ENCODE data around the gene OR51M1. TPM values are rescaled to one million over a fixed set of nuclear protein-coding genes. Genes with fewer than 3 reads are reported as not detected.

The OR51M1 gene
- total and polyA plus RNA-seq, 2 experiments from 2014 or later = not detected

GRCh38 chr11:5441414-5441813, 57.8 kb downstream of the OR51M1 start, which contains the start of gene OR51I1:
TSS of gene OR51I1 (minus strand) at chr11:5441514. CDS start at chr11:5441514, 0 bp downstream.
- TF ChIP-seq EZH2phosphoT487 (IDR thresholded peaks at IDR 0.05; ENCODE audit: insufficient read depth, low read depth) = no peak
- no peak for TF ChIP-seq EZH2 (IDR thresholded peaks at IDR 0.05; ENCODE audit: insufficient read depth, poor library complexity, severe bottlenecking)
- Histone ChIP-seq H3K27ac (no peak within 1 kb of the TSS), H3K27me3 (replicated peaks; ENCODE audit: insufficient read depth) (no peaks in the 10 kb centered on the region), H3K79me2 (ENCODE audit: insufficient read depth) (no peaks in the 10 kb centered on the region), H3K9me3 (ENCODE audit: low read depth) (no peaks in the 10 kb centered on the region), H3K9me2 (ENCODE audit: insufficient read depth) (no peaks in the 10 kb centered on the region), H3K4me2 (ENCODE audit: unreplicated experiment) (no peak within 1 kb of the TSS), H3K36me3 (ENCODE audit: low read depth) (no peaks in the 10 kb centered on the region), H3K4me1 (ENCODE audit: insufficient read depth) (no peaks in the 10 kb centered on the region), H2AFZ (no peak within 1 kb of the TSS), H4K20me1 (ENCODE audit: insufficient read depth) (no peaks in the 10 kb centered on the region), H3K4me3 (no peak within 1 kb of the TSS), H3K9ac (no peak within 1 kb of the TSS), H3F3A (ENCODE audit: insufficient read depth) (no peaks in the 10 kb centered on the region)
- DNase-seq = no peak
- WGBS, 2 experiments (ENCODE audit: low coverage in 1 of 2, low lambda C conversion rate in 2 of 2, missing lambda C conversion rate in 2 of 2) = 7 to 20% methylated on average over 2 of the region's 2 CpGs
- in situ Hi-C loops (cut with MboI) = no loop called here

Small RNA genes lying within 50 kb of the gene (small RNA-seq; reads per million reads assigned to genes)
- not detected for gene AC104389.3 (ENCODE audit: low read depth, low replicate concordance)

Other genes with a start within 250 kb of the OR51M1 start
- not detected in 2 replicates for gene OR52A5, start 245.5 kb upstream of the OR51M1 start, total RNA-seq (2014; rRNA removed; shearing (Covaris generic))
- not detected in 2 replicates for gene OR52A5, start 245.5 kb upstream of the OR51M1 start, polyA plus RNA-seq (2016; fragmentation: Nextera tagmentation; extraction: Ambion mirVana)
- not detected in 2 replicates for gene OR52A1, start 229.1 kb upstream of the OR51M1 start, total RNA-seq (2014; rRNA removed; shearing (Covaris generic))
- gene OR52A1, start 229.1 kb upstream of the OR51M1 start, polyA plus RNA-seq (2016; fragmentation: Nextera tagmentation; extraction: Ambion mirVana) = not detected in 2 replicates
- gene OR51V1, start 183.1 kb upstream of the OR51M1 start, total RNA-seq (2014; rRNA removed; shearing (Covaris generic)) = not detected in 2 replicates
- not detected in 2 replicates for gene OR51V1, start 183.1 kb upstream of the OR51M1 start, polyA plus RNA-seq (2016; fragmentation: Nextera tagmentation; extraction: Ambion mirVana)
- not detected in 2 replicates for gene HBB, start 156.7 kb upstream of the OR51M1 start, total RNA-seq (2014; rRNA removed; shearing (Covaris generic))
- not detected in 2 replicates for gene HBB, start 156.7 kb upstream of the OR51M1 start, polyA plus RNA-seq (2016; fragmentation: Nextera tagmentation; extraction: Ambion mirVana)
- gene HBD, start 149.3 kb upstream of the OR51M1 start, total RNA-seq (2014; rRNA removed; shearing (Covaris generic)) = not detected in 2 replicates
- not detected in 2 replicates for gene HBD, start 149.3 kb upstream of the OR51M1 start, polyA plus RNA-seq (2016; fragmentation: Nextera tagmentation; extraction: Ambion mirVana)
- gene HBG1, start 134.0 kb upstream of the OR51M1 start, total RNA-seq (2014; rRNA removed; shearing (Covaris generic)) = not detected in 2 replicates
- gene HBG1, start 134.0 kb upstream of the OR51M1 start, polyA plus RNA-seq (2016; fragmentation: Nextera tagmentation; extraction: Ambion mirVana) = not detected in 2 replicates
- gene HBG2, start 129.0 kb upstream of the OR51M1 start, total RNA-seq (2014; rRNA removed; shearing (Covaris generic)) = not detected in 2 replicates
- gene HBG2, start 129.0 kb upstream of the OR51M1 start, polyA plus RNA-seq (2016; fragmentation: Nextera tagmentation; extraction: Ambion mirVana) = not detected in 2 replicates
- gene HBE1, start 113.9 kb upstream of the OR51M1 start, total RNA-seq (2014; rRNA removed; shearing (Covaris generic)) = not detected in 2 replicates
- not detected in 2 replicates for gene HBE1, start 113.9 kb upstream of the OR51M1 start, polyA plus RNA-seq (2016; fragmentation: Nextera tagmentation; extraction: Ambion mirVana)
- not detected in 2 replicates for gene OR51B4, start 81.9 kb upstream of the OR51M1 start, total RNA-seq (2014; rRNA removed; shearing (Covaris generic))
- gene OR51B4, start 81.9 kb upstream of the OR51M1 start, polyA plus RNA-seq (2016; fragmentation: Nextera tagmentation; extraction: Ambion mirVana) = not detected in 2 replicates
- not detected in 2 replicates for gene OR51B2, start 59.5 kb upstream of the OR51M1 start, total RNA-seq (2014; rRNA removed; shearing (Covaris generic))
- not detected in 2 replicates for gene OR51B2, start 59.5 kb upstream of the OR51M1 start, polyA plus RNA-seq (2016; fragmentation: Nextera tagmentation; extraction: Ambion mirVana)
- gene OR51B5, start 40.3 kb upstream of the OR51M1 start, total RNA-seq (2014; rRNA removed; shearing (Covaris generic)) = not detected in 2 replicates
- not detected in 2 replicates for gene OR51B5, start 40.3 kb upstream of the OR51M1 start, polyA plus RNA-seq (2016; fragmentation: Nextera tagmentation; extraction: Ambion mirVana)
- gene OR51B6, start 32.3 kb upstream of the OR51M1 start, total RNA-seq (2014; rRNA removed; shearing (Covaris generic)) = not detected in 2 replicates
- gene OR51B6, start 32.3 kb upstream of the OR51M1 start, polyA plus RNA-seq (2016; fragmentation: Nextera tagmentation; extraction: Ambion mirVana) = not detected in 2 replicates
- not detected in 2 replicates for gene OR51Q1, start 38.3 kb downstream of the OR51M1 start, total RNA-seq (2014; rRNA removed; shearing (Covaris generic))
- not detected in 2 replicates for gene OR51Q1, start 38.3 kb downstream of the OR51M1 start, polyA plus RNA-seq (2016; fragmentation: Nextera tagmentation; extraction: Ambion mirVana)
- not detected in 2 replicates for gene OR51I1, start 57.7 kb downstream of the OR51M1 start, total RNA-seq (2014; rRNA removed; shearing (Covaris generic))
- not detected in 2 replicates for gene OR51I1, start 57.7 kb downstream of the OR51M1 start, polyA plus RNA-seq (2016; fragmentation: Nextera tagmentation; extraction: Ambion mirVana)
- not detected in 2 replicates for gene OR51I2, start 65.5 kb downstream of the OR51M1 start, total RNA-seq (2014; rRNA removed; shearing (Covaris generic))
- gene OR51I2, start 65.5 kb downstream of the OR51M1 start, polyA plus RNA-seq (2016; fragmentation: Nextera tagmentation; extraction: Ambion mirVana) = not detected in 2 replicates
- not detected in 2 replicates for gene OR52D1, start 104.9 kb downstream of the OR51M1 start, total RNA-seq (2014; rRNA removed; shearing (Covaris generic))
- gene OR52D1, start 104.9 kb downstream of the OR51M1 start, polyA plus RNA-seq (2016; fragmentation: Nextera tagmentation; extraction: Ambion mirVana) = not detected in 2 replicates
- not detected in 2 replicates for gene UBQLN3, start 126.1 kb downstream of the OR51M1 start, total RNA-seq (2014; rRNA removed; shearing (Covaris generic))
- not detected in 2 replicates for gene UBQLN3, start 126.1 kb downstream of the OR51M1 start, polyA plus RNA-seq (2016; fragmentation: Nextera tagmentation; extraction: Ambion mirVana)
- 0.32 TPM in 1 of 2 replicates, not detected in the other for gene UBQLNL, start 132.9 kb downstream of the OR51M1 start, total RNA-seq (2014; rRNA removed; shearing (Covaris generic))
- 0.20 TPM in 1 of 2 replicates, not detected in the other for gene UBQLNL, start 132.9 kb downstream of the OR51M1 start, polyA plus RNA-seq (2016; fragmentation: Nextera tagmentation; extraction: Ambion mirVana)
- not detected in 2 replicates for gene OR52H1, start 164.7 kb downstream of the OR51M1 start, total RNA-seq (2014; rRNA removed; shearing (Covaris generic))
- not detected in 2 replicates for gene OR52H1, start 164.7 kb downstream of the OR51M1 start, polyA plus RNA-seq (2016; fragmentation: Nextera tagmentation; extraction: Ambion mirVana)
- gene OR52B6, start 197.1 kb downstream of the OR51M1 start, total RNA-seq (2014; rRNA removed; shearing (Covaris generic)) = not detected in 2 replicates
- not detected in 2 replicates for gene OR52B6, start 197.1 kb downstream of the OR51M1 start, polyA plus RNA-seq (2016; fragmentation: Nextera tagmentation; extraction: Ambion mirVana)
- 2.3 and 3.6 TPM in 2 replicates for gene TRIM6, start 212.8 kb downstream of the OR51M1 start, total RNA-seq (2014; rRNA removed; shearing (Covaris generic))
- 1.9 and 2.2 TPM in 2 replicates for gene TRIM6, start 212.8 kb downstream of the OR51M1 start, polyA plus RNA-seq (2016; fragmentation: Nextera tagmentation; extraction: Ambion mirVana)
- 5.1 and 12.1 TPM in 2 replicates for gene TRIM34, start 241.2 kb downstream of the OR51M1 start, total RNA-seq (2014; rRNA removed; shearing (Covaris generic))
- gene TRIM34, start 241.2 kb downstream of the OR51M1 start, polyA plus RNA-seq (2016; fragmentation: Nextera tagmentation; extraction: Ambion mirVana) = 3.9 and 4.0 TPM in 2 replicates